ENCODE data around the gene ARIH2.

ARIH2 gene

GRCh38 chr3:49021813-49022687 lies 103.4 kb downstream of the ARIH2 start, which contains the start of gene NDUFAF3:
NDUFAF3 (plus strand) TSS chr3:49022121; CDS start chr3:49022145, 24 bp downstream.
- DNase-seq, result peak; percentile 68

GRCh38 chr3:49022688-49023171 lies 104.1 kb downstream of the ARIH2 start:
- DNase-seq, result no peak

- no peak for DNase-seq
Observed at GRCh38 chr3:49023775-49024174, 105.1 kb downstream of the ARIH2 start.

- no peak for DNase-seq
Observed at GRCh38 chr3:49024449-49024848, 105.8 kb downstream of the ARIH2 start.

GRCh38 chr3:49025005-49025792 lies 106.6 kb downstream of the ARIH2 start:
- no peak for DNase-seq

- no peak for DNase-seq
Observed at GRCh38 chr3:49025793-49026520, 107.3 kb downstream of the ARIH2 start.

- DNase-seq, result no peak
Observed at GRCh38 chr3:49026536-49026935, 107.9 kb downstream of the ARIH2 start.

- DNase-seq, result no peak
Observed at GRCh38 chr3:49027634-49028033, 109.0 kb downstream of the ARIH2 start.

- no peak for DNase-seq
Observed at GRCh38 chr3:49028298-49028672, 109.6 kb downstream of the ARIH2 start.

- peak; percentile 65 for DNase-seq
Observed at GRCh38 chr3:49028673-49029562, 110.3 kb downstream of the ARIH2 start, which contains the start of gene IMPDH2. IMPDH2 (minus strand) TSS chr3:49029398; CDS start chr3:49029350, 48 bp downstream.

- no peak for DNase-seq
Observed at GRCh38 chr3:49029563-49029884, 110.9 kb downstream of the ARIH2 start.

- DNase-seq, result no peak
Observed at GRCh38 chr3:49030321-49030720, 111.7 kb downstream of the ARIH2 start.

GRCh38 chr3:49032646-49033304 lies 114.1 kb downstream of the ARIH2 start:
- no peak for DNase-seq

- no peak for DNase-seq
Observed at GRCh38 chr3:49034650-49035049, 116.0 kb downstream of the ARIH2 start.

- DNase-seq, result no peak
Observed at GRCh38 chr3:49035281-49035680, 116.6 kb downstream of the ARIH2 start.
